ENCODE results near the gene EIF4G3. TPM values are rescaled to one million over a fixed set of nuclear protein-coding genes. Genes with fewer than 3 reads are reported as not detected.

Gene EIF4G3
- total RNA-seq, 1 experiment from 2014 or later = 72.0 TPM

GRCh38 chr1:21106238-21106637 lies 70.5 kb downstream of the EIF4G3 start:
- Histone ChIP-seq H3K14ac (ENCODE audit: insufficient read depth, low read length) (no peak overlapping the region), H3T11ph (ENCODE audit: low read length) (no peak overlapping the region), H3K4me2 (ENCODE audit: insufficient read depth, insufficient read length, low read length) (no peak overlapping the region), H3K18ac (ENCODE audit: insufficient read length, low read depth, low read length) (no peak overlapping the region), H3K9me3 (ENCODE audit: control insufficient read depth, low read depth, low read length) (no peaks in the 10 kb centered on the region), H2BK20ac (ENCODE audit: low read depth, low read length, poor library complexity, severe bottlenecking) (no peak overlapping the region), H3K79me2 (ENCODE audit: insufficient read depth, low read length) (no peaks in the 10 kb centered on the region), H3K4ac (ENCODE audit: low read depth, low read length) (no peak overlapping the region), H3K23ac (ENCODE audit: insufficient read length, low read depth, low read length) (no peak overlapping the region), H3K56ac (ENCODE audit: insufficient read length, low read depth, low read length) (no peak overlapping the region), H2BK120ac (ENCODE audit: low read depth, low read length, poor library complexity, severe bottlenecking) (no peak overlapping the region), H2BK5ac (ENCODE audit: insufficient read length, low read length) (no peak overlapping the region), H4K20me1 (ENCODE audit: control insufficient read depth, insufficient read depth, insufficient read length) (no peaks in the 10 kb centered on the region), H2BK15ac (ENCODE audit: low read depth, low read length) (no peak overlapping the region), H3K4me1 (ENCODE audit: insufficient read depth, low read length) (no peaks in the 10 kb centered on the region; the same call in 1 of the 2 replicates), H3K27me3 (ENCODE audit: insufficient read depth, low read length) (no peaks in the 10 kb centered on the region), H3K23me2 (ENCODE audit: insufficient read length, low read depth, low read length, poor library complexity, severe bottlenecking) (no peaks in the 10 kb centered on the region), H2AK5ac (ENCODE audit: insufficient read length, low read length) (no peak overlapping the region), H2BK12ac (ENCODE audit: insufficient read length, low read depth, low read length) (no peak overlapping the region), H4K91ac (ENCODE audit: insufficient read length, low read depth, low read length) (no peak overlapping the region), H2AFZ (ENCODE audit: low read length) (no peak overlapping the region), H4K5ac (ENCODE audit: insufficient read length, low read depth, low read length) (no peak overlapping the region), H3K9ac (ENCODE audit: extremely low read depth, insufficient read length, low read length) (no peak overlapping the region), H4K8ac (replicated peaks; ENCODE audit: insufficient read length, low read depth, low read length) (no peak overlapping the region), H3K27ac (ENCODE audit: insufficient read length, low read depth, low read length) (no peak overlapping the region), H3K79me1 (ENCODE audit: insufficient read depth, low read depth, low read length, poor library complexity, severe bottlenecking) (no peaks in the 10 kb centered on the region)
- WGBS (ENCODE audit: extremely low coverage, insufficient read length, low lambda C conversion rate) = no CpG with 5 or more reads among the region's 2 CpGs
- no peaks in the 10 kb centered on the region for H3K9me3 Mint-ChIP-seq
- no peaks in the 10 kb centered on the region for H3K27me3 Mint-ChIP-seq (ENCODE audit: low read depth)
- no peak for DNase-seq
- peaks cover 5 to 10% of the 10 kb centered on the region in 2 experiments for H3K4me1 Mint-ChIP-seq
- peaks cover 0 to 15% (median 13%) of the 10 kb centered on the region in 3 experiments; a peak in 5 of 7 replicates for H3K36me3 Mint-ChIP-seq (ENCODE audit: insufficient read depth in 1 of 3, low read depth in 3 of 3)
- no peak for TF ChIP-seq CTCF (conservative IDR thresholded peaks at IDR 0.05)
- H3K4me3 Mint-ChIP-seq = no peak overlapping the region
- H3K27ac Mint-ChIP-seq = peak overlapping the region in 1 of 3 experiments; percentile 34; a peak in 1 of 7 replicates
